Endothelial cell of umbilical vein (primary cell): ENCODE results near the gene KATNAL2. TPM values are rescaled to one million over a fixed set of nuclear protein-coding genes. Genes with fewer than 3 reads are reported as not detected.

ENCODE experiments used
- BruUV-seq: library from RNA; stranded (reverse); fragments of 400-500 nt; replicated peaks from 2 replicates; lab custom pipeline; 2021; lab: Mats Ljungman, UMichigan
- CTCF ChIA-PET: fragments of 300-600, 350-600 bp; sonication (Branson Sonifier 250); formaldehyde crosslinking; loops from one replicate; lab custom pipeline; 2021; ENCODE audit warnings: antibody characterized with exemption, inconsistent platforms; lab: Charles Lee
- POLR2A ChIA-PET: fragments of 300-600, 350-600 bp; sonication (Branson Sonifier 250); formaldehyde crosslinking; loops from one replicate; lab custom pipeline; 2021; ENCODE audit warnings: antibody characterized with exemption, inconsistent platforms; lab: Charles Lee
- DNase-seq: peaks from one replicate; pipeline ENCODE4 v3.0.0-alpha.2; 2011; ENCODE audit warnings: low read depth, low spot score
- FAIRE-seq: peaks from 2 replicates; lab custom pipeline; 2011; peaks lifted over from hg19 to GRCh38; lab: Jason Lieb, UNC
- H2AFZ ChIP-seq: 2 replicates; pipeline ENCODE4 v1.6.0; 2012; ENCODE audit warnings: low read depth, low read length, control low read depth, inconsistent platforms
- H3K27ac ChIP-seq: 2 replicates; pipeline ENCODE4 v1.5.1; 2011; ENCODE audit warnings: low read depth, mild to moderate bottlenecking, control low read depth, low read length, moderate library complexity; ENCODE audit not compliant: insufficient read depth
- H3K27me3 ChIP-seq, 2 experiments: 2 replicates each; pipeline versions ENCODE4 v1.6.0 to v1.6.1; 2011; ENCODE audit warnings: low read length in 2 of 2, mixed read lengths in 1 of 2; ENCODE audit not compliant: control insufficient read depth in 2 of 2, insufficient read depth in 2 of 2
- H3K36me3 ChIP-seq, 2 experiments: 2 replicates in 1 of 2; 3 replicates in 1 of 2; pipeline ENCODE4 v1.5.1; 2011; ENCODE audit warnings: low read length in 2 of 2, mild to moderate bottlenecking in 1 of 2, moderate library complexity in 1 of 2; ENCODE audit not compliant: control insufficient read depth in 2 of 2, insufficient read depth in 2 of 2; ENCODE audit errors: extremely low read depth in 1 of 2
- H3K4me1 ChIP-seq: 3 replicates; pipeline ENCODE4 v1.5.1; 2011; ENCODE audit warnings: mild to moderate bottlenecking, low read length; ENCODE audit not compliant: control insufficient read depth, insufficient read depth; ENCODE audit errors: extremely low read depth
- H3K4me2 ChIP-seq: 2 replicates; pipeline ENCODE4 v1.6.1; 2011; ENCODE audit warnings: low read length, control low read depth, mixed read lengths; ENCODE audit not compliant: insufficient read depth
- H3K4me3 ChIP-seq, 3 experiments: fragments of 200-600 bp in 1 of 3; sonication (generic), shearing (Covaris generic) in 1 of 3; replicated peaks in 1 of 3; 2 replicates each; pipeline ENCODE4 v1.5.1; 2011 to 2016; ENCODE audit warnings: control low read depth in 3 of 3, low read length in 3 of 3, mild to moderate bottlenecking in 2 of 3, inconsistent platforms in 1 of 3, low read depth in 1 of 3, moderate library complexity in 1 of 3; ENCODE audit not compliant: insufficient read depth in 1 of 3
- H3K79me2 ChIP-seq: 2 replicates; pipeline ENCODE4 v1.6.0; 2012; ENCODE audit warnings: low read length, inconsistent platforms; ENCODE audit not compliant: control insufficient read depth, insufficient read depth
- H3K9ac ChIP-seq: replicated peaks from 2 replicates; pipeline ENCODE3; 2011; ENCODE audit warnings: low read length, control low read depth; ENCODE audit not compliant: insufficient read depth; ENCODE audit errors: extremely low read depth
- H3K9me1 ChIP-seq: replicated peaks from 3 replicates; pipeline ENCODE4 v1.6.0; 2011; ENCODE audit warnings: mild to moderate bottlenecking, low read length; ENCODE audit not compliant: control insufficient read depth, insufficient read depth; ENCODE audit errors: extremely low read depth
- H3K9me3 ChIP-seq: replicated peaks from 2 replicates; pipeline ENCODE4 v1.5.1; 2012; ENCODE audit warnings: low read length, inconsistent platforms; ENCODE audit not compliant: control insufficient read depth, insufficient read depth
- H4K20me1 ChIP-seq: replicated peaks from 2 replicates; pipeline ENCODE3; 2011; ENCODE audit warnings: mild to moderate bottlenecking, low read length; ENCODE audit not compliant: control insufficient read depth, insufficient read depth; ENCODE audit errors: extremely low read depth
- EZH2 ChIP-seq: IDR thresholded peaks from 2 replicates; pipeline ENCODE4 v1.6.1; 2012; ENCODE audit warnings: borderline replicate concordance, low read depth, mild to moderate bottlenecking, moderate library complexity, low read length, inconsistent platforms; ENCODE audit not compliant: severe bottlenecking
- FOS ChIP-seq: IDR thresholded peaks from 2 replicates; pipeline ENCODE4 v1.6.1; 2011; ENCODE audit warnings: mild to moderate bottlenecking, low read length, moderate library complexity, borderline replicate concordance; ENCODE audit not compliant: insufficient read depth
- GATA2 ChIP-seq: IDR thresholded peaks from 2 replicates; pipeline ENCODE4 v1.7.0; 2011; ENCODE audit warnings: low read depth, mild to moderate bottlenecking, moderate library complexity, mixed read lengths, low read length; ENCODE audit not compliant: insufficient read length, insufficient read depth
- MYC ChIP-seq: IDR thresholded peaks from one replicate; pipeline ENCODE4 v1.6.1; 2011; ENCODE audit warnings: mild to moderate bottlenecking, low read depth, low read length
- dilution Hi-C: fragments of 300-500 bp; cut with MboI; formaldehyde crosslinking; loops from one replicate; pipeline ENCODE4 v1.15.0; 2019; ENCODE audit warnings: low sequenced_read_pairs; ENCODE audit not compliant: extremely low pct_ligation_motif_present
- intact Hi-C: fragments of 100-400 bp; cut with micrococcal nuclease; formaldehyde crosslinking; loops from one replicate; pipeline ENCODE4 v1.10.0; 2022
- polyA plus RNA-seq, 4 experiments: library from polyadenylated mRNA; depleted of rRNA in 3 of 4; stranded (reverse) in 3 of 4; unstranded in 1 of 4; fragments of >200 nt; gene quantifications; 2 replicates each; pipeline versions ENCODE4 v1.2.1 to v1.2.3, GENCODE V29; 2011 to 2012; ENCODE audit warnings: missing spikeins in 1 of 4
- total RNA-seq: library from RNA; stranded (reverse); gene quantifications from 2 replicates; pipeline ENCODE4 v1.2.3, GENCODE V29; 2021
- TF ChIP-seq, protein P1 (sequence below), 2 donors: IDR thresholded peaks; 1 replicate in 1 of 2; 2 replicates in 1 of 2; pipeline ENCODE4 v1.5.1; 2011; ENCODE audit warnings: low read length in 2 of 2, mild to moderate bottlenecking in 2 of 2, moderate library complexity in 2 of 2, control low read depth in 1 of 2, inconsistent platforms in 1 of 2, low read depth in 1 of 2; ENCODE audit not compliant: insufficient read depth in 1 of 2; ENCODE audit errors: extremely low read depth in 1 of 2
- TF ChIP-seq, protein P2 (sequence below): IDR thresholded peaks from 2 replicates; pipeline ENCODE4 v1.6.1; 2011; ENCODE audit not compliant: insufficient read depth, insufficient read length

The KATNAL2 gene
- total and polyA plus RNA-seq, 2 donors (not counting 3 experiments of a cell fraction or from before 2014, with no cell fraction given) = 0.51 to 1.3 TPM

DNA sequence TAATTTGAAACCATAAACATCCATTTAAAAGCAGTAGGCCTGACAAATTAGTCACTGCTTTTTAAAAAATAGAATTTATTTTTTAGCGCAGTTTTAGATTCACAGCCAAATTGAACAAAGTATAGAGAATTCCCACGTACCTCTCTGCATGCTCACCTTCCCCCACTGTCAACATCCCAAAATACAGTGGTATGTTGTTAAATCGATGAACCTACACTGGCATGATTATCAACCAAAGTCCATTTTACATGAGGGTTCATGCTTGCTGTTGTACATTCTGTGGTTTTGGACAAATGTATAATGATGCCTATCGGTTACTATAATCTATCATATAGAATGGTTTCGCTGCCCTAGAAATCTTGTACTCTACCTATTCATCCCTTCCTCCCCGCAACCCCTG lies 123.6 kb downstream of the KATNAL2 start:
- Histone ChIP-seq H3K27me3 (no peaks in the 10 kb centered on the region), H3K9ac (no peak overlapping the region), H3K79me2 (no peaks in the 10 kb centered on the region), H3K9me1 (no peaks in the 10 kb centered on the region), H2AFZ (no peak overlapping the region), H4K20me1 (no peaks in the 10 kb centered on the region), H3K4me2 (no peak overlapping the region), H3K27ac (no peak overlapping the region), H3K4me3 (no peak overlapping the region), H3K4me1 (no peaks in the 10 kb centered on the region), H3K9me3 (no peaks in the 10 kb centered on the region), H3K36me3 (no peaks in the 10 kb centered on the region)
- no peak for FAIRE-seq
- CTCF ChIA-PET = interaction anchor here (0.9 kb wide), 1 partner anchor 10 kb away, joined by 3 read pairs; no protein-coding TSS in a partner anchor
- dilution Hi-C loops = no loop called here
- no peak for DNase-seq
- no TSS peak for BruUV-seq
- POLR2A ChIA-PET = no interaction called here
- TF ChIP-seq FOS = no peak
- no peak for TF ChIP-seq MYC
- TF ChIP-seq, protein P1, sequence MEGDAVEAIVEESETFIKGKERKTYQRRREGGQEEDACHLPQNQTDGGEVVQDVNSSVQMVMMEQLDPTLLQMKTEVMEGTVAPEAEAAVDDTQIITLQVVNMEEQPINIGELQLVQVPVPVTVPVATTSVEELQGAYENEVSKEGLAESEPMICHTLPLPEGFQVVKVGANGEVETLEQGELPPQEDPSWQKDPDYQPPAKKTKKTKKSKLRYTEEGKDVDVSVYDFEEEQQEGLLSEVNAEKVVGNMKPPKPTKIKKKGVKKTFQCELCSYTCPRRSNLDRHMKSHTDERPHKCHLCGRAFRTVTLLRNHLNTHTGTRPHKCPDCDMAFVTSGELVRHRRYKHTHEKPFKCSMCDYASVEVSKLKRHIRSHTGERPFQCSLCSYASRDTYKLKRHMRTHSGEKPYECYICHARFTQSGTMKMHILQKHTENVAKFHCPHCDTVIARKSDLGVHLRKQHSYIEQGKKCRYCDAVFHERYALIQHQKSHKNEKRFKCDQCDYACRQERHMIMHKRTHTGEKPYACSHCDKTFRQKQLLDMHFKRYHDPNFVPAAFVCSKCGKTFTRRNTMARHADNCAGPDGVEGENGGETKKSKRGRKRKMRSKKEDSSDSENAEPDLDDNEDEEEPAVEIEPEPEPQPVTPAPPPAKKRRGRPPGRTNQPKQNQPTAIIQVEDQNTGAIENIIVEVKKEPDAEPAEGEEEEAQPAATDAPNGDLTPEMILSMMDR (IDR thresholded peaks at IDR 0.05; ENCODE audit: extremely low read depth in 1 of 2, insufficient read depth in 1 of 2, low read depth in 1 of 2, low read length in 2 of 2) = no peak
- TF ChIP-seq EZH2 = no peak
- TF ChIP-seq GATA2 = no peak
- TF ChIP-seq, protein P2, sequence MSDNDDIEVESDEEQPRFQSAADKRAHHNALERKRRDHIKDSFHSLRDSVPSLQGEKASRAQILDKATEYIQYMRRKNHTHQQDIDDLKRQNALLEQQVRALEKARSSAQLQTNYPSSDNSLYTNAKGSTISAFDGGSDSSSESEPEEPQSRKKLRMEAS = no peak
- intact Hi-C loops = no loop called here
